22Rv1 (cell line): Measurements from ENCODE around the gene CBX3.

Source experiments
- CTCF ChIP-seq: fragments of 450-650 bp; IDR thresholded peaks from 2 replicates; pipeline ENCODE4 v1.5.1; 2017; ENCODE audit warnings: mild to moderate bottlenecking
- ZFX ChIP-seq: fragments of 450-650 bp; IDR thresholded peaks from 2 replicates; pipeline ENCODE4 v1.6.1; 2017; ENCODE audit warnings: antibody characterized with exemption, borderline replicate concordance

DNA sequence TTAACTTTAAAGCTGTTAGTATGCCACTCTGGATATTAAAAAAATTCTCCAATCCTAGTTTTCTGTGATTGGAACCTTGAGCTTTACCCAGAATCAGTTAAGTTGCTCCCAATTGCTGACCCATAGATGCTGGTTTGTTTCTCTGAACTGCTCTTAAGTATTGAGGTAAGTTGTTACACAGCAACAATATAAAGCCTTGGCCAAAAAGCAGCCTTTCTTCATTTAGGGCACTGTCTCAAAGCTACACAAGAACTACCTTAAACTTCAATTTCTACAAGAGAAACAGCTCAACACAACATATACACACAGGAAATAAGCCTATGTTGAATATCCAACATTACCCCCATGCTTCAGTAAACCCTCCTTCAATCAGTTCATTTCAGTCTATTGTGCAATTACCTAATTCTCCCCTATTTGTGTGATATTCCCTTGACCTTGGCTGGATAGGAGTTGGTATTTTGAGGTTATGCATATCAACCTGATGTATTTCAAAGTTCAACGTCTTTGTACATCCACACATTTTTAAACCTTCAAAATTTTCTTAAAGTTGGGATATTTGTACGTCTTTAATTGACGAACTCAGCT lies 12.5 kb upstream of the CBX3 start:
- TF ChIP-seq CTCF: no peak
- TF ChIP-seq ZFX: no peak
